GM18870 (cell line): ENCODE results near the gene GPR65.

Experiments
- ATAC-seq: cut with Tn5 transposase; IDR thresholded peaks from one replicate; pipeline ENCODE4 v1.9.1; 2021; ENCODE audit warnings: moderate library complexity; ENCODE audit not compliant: unreplicated experiment

Gene GPR65

DNA sequence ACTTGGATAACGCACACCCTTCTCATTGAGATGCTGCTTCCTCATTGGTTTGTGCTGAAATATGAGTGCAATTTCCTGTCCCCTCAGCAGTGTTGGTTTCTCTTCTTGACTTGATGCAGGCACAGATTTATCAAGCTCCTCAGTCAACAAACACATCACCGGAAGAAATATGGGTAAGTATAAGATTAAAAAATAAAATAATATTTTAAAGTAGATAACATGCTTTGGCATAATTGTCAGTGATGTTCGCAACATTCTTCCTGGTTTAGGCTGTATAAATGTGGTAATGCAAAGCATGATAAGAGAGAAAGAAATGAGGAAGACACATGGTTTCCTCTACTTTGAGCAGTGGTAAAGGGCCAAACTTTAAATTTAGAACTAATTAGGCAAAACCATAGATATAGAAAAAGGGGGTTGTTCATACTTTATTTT lies at the start of gene GPR65:
Gene GPR65, plus strand, starts transcription at position 86 of the 432 bp plus-strand sequence. CDS start 5,713 bp downstream, outside the sequence.
- ATAC-seq, result peak; percentile 75

- no peak for ATAC-seq
Observed at GRCh38 chr14:87955501-87955900, 49.4 kb upstream of the GPR65 start.

- ATAC-seq, result no peak
Observed at GRCh38 chr14:87960013-87960787, 44.7 kb upstream of the GPR65 start.

- ATAC-seq, result no peak
Observed at GRCh38 chr14:87961246-87961645, 43.7 kb upstream of the GPR65 start.

DNA sequence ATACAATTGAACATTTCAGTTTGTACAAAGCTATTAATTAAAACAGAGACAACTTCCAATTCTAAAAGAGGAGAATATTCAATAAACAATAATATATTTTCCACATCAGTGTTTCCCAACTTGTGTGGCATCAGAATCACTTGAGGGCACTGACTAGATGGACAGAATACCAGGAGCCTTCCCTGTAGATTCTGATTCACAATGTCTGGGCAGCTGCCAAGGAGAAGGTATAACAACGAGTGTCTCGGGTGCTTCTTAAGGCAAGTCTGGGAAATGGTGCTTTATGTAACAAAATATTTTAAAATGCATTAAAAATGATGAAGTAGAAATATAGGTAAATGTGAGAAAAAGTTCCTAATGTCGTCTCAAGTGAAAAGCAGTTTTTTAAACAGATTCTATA lies 38.1 kb upstream of the GPR65 start:
- ATAC-seq, result no peak

GRCh38 chr14:87967496-87967895 lies 37.4 kb upstream of the GPR65 start:
- ATAC-seq, result no peak

DNA sequence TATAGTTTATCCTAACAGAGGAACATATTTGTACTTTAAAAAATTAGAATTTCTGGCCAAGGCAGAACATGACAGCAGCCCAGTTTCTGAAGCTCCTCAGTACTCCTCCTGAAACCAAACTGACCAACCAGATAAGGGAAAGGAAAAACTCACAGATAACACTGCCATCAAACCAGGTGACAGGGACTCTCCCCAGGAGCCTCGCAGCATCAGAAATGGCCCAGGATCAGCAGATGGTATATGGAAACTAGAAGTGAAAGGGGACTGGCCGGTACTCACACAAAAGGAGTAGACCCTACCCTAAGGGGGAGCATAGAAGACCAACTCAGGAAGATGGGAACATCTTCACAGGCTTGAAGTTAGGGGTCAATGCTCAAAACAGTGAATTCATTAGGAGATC lies 33.9 kb upstream of the GPR65 start:
- ATAC-seq, result peak; percentile 95

DNA sequence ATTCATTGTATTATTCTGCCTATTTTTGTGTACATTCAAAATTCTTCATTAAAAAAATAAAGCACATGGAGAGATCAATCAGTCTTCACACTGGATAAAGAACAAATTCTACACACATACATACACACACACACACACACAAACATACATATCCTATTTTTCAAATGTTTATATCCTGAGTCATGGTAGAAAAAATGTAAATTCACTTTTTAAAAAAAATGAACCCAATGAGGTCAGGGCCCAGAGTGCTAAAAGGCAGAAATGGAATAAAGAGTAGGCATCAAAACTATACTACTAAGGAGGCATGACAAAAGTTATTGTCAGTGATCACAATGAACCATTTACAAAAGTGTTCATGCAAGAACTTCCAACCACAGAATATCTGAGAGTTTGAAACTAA lies 29.3 kb upstream of the GPR65 start:
- ATAC-seq, result no peak

DNA sequence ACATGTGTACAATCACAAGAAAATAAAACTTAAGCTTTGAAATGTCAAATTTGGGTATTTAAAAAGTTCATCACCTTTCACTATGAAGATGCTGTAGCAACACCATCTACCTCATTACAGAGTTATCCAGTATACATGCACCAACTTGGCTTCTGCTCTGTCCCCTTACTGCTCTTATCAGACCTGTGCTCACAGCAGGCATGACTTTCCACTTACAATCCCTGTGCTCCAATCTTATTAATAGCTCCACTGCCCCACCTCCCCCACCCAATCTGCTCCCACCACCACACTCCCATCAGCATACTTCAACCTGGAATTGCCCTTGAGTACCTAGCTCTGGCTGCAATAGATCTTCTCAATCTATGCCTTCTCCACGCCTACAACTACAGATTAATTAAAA lies 25.2 kb upstream of the GPR65 start:
- ATAC-seq, result no peak

DNA sequence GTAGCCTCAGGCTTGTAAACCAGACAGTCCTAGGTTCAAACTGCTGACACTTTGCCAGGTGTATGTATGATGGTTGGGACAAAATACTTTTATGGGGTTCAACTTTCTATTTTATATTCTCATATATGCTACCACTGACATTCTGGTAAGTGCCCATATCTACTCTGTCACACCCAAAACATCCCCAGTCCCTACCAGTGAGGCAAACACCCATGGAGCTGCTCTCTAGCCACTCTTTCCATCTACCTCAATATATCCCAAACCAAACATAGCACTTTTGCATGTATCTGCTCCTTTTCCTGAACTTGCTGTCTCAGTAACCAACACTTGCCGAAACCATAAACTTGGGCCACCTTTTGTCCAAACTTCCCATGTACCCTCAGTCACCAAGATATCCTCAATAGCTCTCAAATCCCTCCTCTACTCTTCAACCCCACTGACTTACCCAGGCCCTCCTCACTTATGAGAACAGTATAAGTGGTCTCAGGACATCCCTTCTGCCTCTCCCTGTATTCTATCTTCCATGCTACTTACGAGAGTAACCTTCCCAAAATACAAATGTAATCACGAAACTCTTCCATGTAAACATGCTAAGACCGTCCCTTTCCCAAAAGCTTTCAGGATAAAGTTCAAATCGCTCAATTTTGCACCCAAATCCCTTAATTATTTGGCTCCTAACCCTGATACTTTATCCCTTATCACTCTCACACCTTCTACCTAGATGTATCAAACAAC lies 15.5 kb upstream of the GPR65 start:
- no peak for ATAC-seq

GRCh38 chr14:87989956-87990299 lies 15.0 kb upstream of the GPR65 start:
- no peak for ATAC-seq

DNA sequence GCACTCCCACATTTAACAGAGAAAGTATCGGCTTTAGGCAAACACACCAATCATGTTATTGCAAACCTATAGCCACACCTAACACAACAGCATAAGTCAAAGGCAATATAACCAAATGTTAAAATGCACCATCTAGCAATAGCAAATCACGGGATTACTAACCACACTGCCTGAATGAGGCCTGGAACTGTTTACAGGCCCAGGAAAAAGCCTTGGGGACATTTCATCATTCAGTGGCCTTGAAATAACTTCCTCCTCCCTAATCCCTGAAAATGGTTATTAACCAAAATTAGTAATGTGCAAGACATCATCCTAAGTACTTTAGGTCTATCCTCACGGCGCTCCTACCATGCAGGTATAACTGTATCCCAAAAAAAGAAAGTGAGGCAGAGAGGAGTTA lies 14.3 kb upstream of the GPR65 start:
- ATAC-seq, result no peak

DNA sequence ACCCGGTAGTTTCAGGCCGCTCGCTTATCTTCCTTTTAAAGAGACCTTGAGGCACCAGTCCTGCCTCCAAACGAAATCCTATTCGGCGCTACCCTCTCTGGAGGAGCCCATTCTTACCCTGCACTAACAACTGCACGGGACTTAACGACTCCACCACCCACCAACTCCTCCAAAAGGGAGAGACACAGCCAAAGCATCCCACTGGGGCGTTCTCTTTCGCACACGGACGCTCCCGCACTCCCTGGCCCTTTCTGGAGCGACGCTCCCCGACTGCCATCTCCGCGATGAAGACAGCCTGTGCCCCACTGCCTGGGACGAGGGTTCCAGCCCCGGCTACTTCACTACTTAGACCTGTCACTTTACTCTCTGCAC lies 12.6 kb upstream of the GPR65 start:
- ATAC-seq, result no peak

DNA sequence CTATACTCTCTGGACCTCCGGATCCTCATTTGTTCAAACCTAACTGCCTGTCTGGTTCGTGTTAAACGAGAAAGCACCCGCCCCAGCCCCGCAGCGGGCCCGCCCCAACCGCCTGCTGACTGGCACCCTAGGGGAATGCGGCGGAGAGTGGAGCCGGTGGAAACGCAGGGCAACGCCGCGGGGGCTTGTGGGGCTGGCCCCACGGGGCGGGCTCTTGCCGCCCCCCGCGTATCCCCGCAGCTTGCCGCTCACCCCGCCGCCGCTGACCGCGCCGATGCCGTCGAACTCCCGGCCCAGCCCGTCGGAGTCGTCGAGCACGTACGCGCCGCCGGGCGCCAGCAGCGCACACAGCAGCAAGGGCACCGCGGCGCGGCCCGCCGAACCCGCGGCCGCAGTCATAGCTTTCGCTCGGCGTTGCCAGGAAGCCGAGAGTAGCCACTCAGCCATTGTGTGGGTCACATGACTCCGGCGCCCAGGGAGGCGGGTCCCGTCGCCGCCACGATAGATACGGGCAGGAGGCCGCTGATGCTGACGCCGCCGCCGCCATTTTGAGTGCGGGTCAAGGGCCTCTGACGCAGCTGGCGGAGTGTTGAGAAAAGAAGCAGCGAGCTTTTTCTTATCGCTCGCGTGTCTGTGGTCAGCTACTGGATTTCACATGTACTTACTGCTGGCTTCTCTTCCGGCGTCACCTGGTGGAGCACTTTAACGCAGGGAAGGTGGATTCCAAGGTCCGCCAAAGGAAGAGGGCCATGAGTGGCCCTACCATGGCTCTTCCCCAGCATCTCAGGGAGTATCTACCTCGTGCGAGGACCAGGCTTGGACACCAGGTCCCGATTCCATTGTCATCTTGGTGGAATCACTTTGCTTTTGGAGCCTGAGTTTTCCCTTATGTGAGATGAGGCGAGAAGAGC lies 12.0 kb upstream of the GPR65 start, which contains the start of gene GALC:
Gene GALC, minus strand, starts transcription at position 465 of the 911 bp plus-strand sequence. Its CDS starts 18 bp downstream, at position 447.
- peak; percentile 85 for ATAC-seq

- peak; percentile 43 for ATAC-seq
Observed at GRCh38 chr14:87994974-87995373, 10.0 kb upstream of the GPR65 start.

DNA sequence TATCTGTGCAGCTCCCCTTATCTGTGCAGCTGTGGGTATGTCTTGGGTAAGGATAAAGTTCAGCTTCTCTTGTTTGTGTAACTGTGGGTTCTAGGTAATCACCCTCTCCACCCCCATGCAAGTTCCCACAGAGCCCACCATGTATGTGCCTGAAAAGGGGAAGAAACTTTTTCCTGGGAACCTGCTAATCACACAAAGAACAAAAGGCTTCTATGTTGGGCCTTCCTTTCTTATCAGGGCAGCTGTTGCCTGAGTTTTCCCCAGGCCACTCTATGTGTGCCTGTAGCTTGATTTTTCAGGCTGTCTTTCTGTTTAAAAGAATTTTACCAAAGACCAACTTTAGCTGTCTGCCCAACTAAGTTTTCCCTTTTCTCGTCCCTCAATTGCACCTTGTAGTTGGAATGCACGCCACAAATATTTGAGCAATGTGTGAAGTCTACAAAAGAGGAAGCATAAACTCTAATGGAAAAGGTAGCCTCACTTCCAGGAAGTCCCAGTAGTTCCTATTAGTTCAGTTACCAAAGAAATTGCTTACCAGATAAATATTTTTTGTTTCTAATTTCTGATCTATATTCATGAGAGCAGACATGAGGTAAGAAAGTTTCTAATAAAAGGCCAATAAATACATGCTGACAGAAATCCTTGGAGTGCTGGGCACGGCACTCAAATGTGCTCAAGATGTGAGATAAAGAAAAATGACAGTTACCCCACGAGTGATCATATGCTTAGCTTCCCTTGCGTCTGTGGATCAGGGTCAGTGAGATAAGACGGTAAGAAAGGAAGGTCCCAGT lies 9.2 kb upstream of the GPR65 start:
- no peak for ATAC-seq

DNA sequence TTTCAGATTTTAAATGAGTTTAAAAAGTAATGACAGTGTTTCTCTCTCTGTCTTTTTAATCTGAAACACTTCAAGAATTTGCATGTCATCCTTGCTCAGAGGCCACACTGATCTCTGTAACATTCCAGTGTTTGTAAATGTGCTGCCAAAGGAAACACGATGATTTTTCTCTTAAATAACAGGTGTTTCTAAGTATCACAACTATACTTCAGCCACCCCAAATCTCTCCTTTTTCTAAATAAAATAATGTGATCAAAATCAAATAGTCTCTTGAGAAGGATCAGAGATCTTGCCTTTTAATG lies 8.7 kb upstream of the GPR65 start:
- no peak for ATAC-seq

DNA sequence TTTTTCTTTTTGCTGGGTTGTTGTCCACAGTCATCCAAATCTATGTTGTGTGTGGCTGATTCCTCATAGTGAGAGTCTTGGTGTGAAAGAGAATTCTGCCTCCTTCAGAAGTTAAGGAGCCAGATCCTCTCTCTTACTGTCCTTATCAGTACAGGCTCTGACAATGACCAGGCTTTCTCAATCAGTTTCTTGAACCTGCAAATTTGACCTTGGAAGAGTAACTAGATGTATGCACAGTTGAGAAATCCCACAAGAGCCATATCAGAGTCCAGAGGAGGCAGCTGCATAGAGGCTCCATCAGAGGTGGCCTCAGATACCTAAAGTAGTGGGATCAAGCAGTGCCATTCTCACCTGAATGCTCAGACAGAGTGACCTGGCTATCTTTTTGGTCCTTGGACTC lies 6.5 kb upstream of the GPR65 start:
- peak; percentile 49 for ATAC-seq

DNA sequence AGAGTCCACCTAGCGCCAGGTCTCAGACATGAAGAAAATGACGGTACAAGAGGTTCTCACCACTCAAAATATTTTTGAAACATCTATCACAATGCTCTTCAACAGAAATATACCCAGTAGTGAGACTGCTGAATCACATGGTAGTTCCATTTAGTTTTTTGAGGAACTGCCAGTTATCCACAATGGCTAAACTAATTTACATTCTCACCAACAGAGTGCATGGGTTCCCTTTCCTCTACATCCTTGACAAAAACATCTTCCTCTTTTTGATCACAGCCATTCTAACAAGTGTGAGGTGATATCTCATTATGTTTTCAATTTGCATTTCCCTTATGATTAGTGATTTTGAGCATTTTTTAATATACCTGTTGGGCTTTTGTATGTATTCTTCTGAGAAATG lies 5.7 kb upstream of the GPR65 start:
- no peak for ATAC-seq

- no peak for ATAC-seq
Observed at GRCh38 chr14:88002421-88003075, 2.4 kb upstream of the GPR65 start.
